ENCODE measurements around the gene COL23A1.

Gene COL23A1

DNA sequence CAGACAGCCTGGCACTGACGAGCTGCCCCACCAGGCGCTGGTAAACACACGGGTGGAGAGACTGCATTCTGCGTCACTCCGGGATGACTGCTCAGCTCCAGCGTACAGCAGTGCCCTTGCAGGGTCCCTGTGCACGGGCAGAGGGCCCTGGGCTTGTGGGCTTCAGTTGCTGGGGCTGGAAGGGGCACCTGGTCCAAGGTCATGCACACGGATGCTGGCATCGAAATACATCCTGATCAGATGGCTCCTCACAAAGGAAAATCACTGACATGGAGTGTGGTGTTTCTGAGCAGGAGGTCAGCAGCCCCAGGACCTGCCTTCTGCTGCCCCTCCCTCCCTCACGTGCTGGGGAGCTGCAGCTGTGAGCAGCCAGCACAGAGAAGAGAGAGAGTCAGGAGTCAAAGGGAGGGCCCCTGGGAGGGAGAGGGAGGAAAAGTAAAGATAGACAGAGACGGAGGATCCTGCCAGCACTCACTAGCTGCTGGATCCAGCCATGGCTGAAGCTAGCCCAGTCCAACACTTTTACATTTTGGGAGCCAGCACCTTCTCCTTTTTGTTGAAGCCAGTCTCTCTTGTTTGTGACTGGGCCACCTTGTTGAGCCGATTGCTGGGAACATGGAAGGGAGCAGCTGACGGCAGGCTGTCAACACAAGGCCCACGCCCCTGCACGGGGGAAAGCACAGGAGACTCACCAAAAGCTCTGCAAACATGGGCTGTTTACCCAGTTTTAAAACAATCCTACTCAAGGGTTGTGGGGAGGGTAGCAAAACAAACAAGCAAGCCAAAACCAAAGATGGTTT is 191.1 kb downstream of the COL23A1 start:
- DNase-seq (ENCODE audit: extremely low read depth, low read depth) = no peak
- TF ChIP-seq CTCF (IDR thresholded peaks at IDR 0.05; ENCODE audit: low read depth, low read length, missing control alignments) = no peak

GRCh38 chr5:178396796-178397720 is 193.1 kb downstream of the COL23A1 start:
- DNase-seq (ENCODE audit: extremely low read depth, low read depth) = no peak
- H3K4me3 ChIP-seq (replicated peaks; ENCODE audit: low read depth, low read length) = no peak overlapping the region
- no peak for TF ChIP-seq CTCF (IDR thresholded peaks at IDR 0.05; ENCODE audit: low read depth, low read length, missing control alignments)

More for the DNA sequence above, 191.1 kb downstream of the COL23A1 start:
- no peak overlapping the region for H3K4me3 ChIP-seq (replicated peaks; ENCODE audit: low read depth, low read length)

DNA sequence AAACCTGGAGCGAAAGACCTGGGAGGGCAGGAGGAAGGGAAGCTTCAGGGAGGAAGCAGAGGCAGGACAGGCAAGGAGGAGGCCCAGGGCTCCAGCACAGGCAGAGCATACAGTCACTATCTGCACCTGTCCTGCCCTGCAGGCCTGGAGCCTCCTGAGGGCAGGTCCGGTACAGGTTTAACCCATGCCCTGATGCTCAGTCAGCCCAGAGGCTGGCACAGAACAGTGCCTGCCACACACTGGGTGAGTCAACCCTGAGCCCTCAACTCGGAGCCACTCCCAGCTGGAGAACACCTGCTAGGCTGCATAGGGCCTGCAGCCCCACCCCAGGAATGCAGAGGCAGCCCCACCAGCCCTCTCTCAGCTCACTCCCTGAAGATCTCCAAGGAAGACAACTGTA is 196.1 kb downstream of the COL23A1 start:
- no peak overlapping the region for H3K4me3 ChIP-seq (replicated peaks; ENCODE audit: low read depth, low read length)
- TF ChIP-seq CTCF (IDR thresholded peaks at IDR 0.05; ENCODE audit: low read depth, low read length, missing control alignments) = no peak
- DNase-seq (ENCODE audit: extremely low read depth, low read depth) = no peak

DNA sequence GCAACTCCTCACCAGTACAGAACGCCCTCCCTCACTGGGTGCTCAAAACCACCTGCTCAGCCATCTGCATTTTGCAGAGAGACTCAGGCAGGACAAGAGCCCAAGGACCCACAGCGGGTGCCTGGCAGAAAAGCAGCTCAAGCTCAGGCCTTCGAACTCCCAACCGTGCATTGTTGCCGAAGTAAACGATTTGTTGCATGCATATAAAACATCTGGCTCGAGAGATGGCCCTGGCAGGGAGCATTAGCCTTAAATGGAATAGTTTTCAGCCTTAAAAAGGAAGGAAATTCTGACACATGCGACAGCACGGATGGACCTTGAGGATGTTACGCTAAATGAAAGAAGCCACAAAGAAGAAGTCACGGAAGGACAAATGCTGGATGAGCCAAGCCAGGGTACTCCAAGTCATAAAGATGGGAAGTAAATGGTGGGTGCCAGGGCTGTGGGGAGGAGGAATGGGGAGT is 197.2 kb downstream of the COL23A1 start:
- H3K4me3 ChIP-seq (replicated peaks; ENCODE audit: low read depth, low read length) = no peak overlapping the region
- TF ChIP-seq CTCF (IDR thresholded peaks at IDR 0.05; ENCODE audit: low read depth, low read length, missing control alignments) = no peak
- no peak for DNase-seq (ENCODE audit: extremely low read depth, low read depth)

GRCh38 chr5:178392386-178392785 is 197.8 kb downstream of the COL23A1 start:
- no peak overlapping the region for H3K4me3 ChIP-seq (replicated peaks; ENCODE audit: low read depth, low read length)
- no peak for TF ChIP-seq CTCF (IDR thresholded peaks at IDR 0.05; ENCODE audit: low read depth, low read length, missing control alignments)
- no peak for DNase-seq (ENCODE audit: extremely low read depth, low read depth)

DNA sequence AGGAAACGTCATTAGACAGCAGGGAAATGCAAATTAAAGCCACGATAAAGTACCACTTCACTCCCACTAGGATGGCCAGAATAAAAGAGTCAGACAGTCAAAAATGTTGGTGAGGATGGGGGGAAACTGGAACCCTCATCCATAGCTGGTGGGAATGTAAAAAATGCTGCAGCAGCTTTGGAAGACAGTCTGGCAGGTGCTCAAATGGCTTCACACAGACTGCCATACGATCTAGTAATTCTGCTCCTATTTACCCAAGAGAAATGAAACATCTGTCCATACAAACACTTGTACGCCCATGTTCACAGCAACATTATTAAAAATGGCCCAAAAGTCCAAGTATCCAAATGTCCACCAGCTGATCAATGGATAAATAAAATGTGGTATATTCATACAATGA is 198.7 kb downstream of the COL23A1 start:
- DNase-seq (ENCODE audit: extremely low read depth, low read depth) = no peak
- no peak overlapping the region for H3K4me3 ChIP-seq (replicated peaks; ENCODE audit: low read depth, low read length)
- TF ChIP-seq CTCF (IDR thresholded peaks at IDR 0.05; ENCODE audit: low read depth, low read length, missing control alignments) = no peak
